HTERT RPE-1 (cell line): ENCODE results near the gene RAB3IL1.
"Not testable (repeated sequence)": the region's sequence is repeated elsewhere in the genome, so short reads cannot be mapped to it uniquely, and the experiment has no call there.

Experiments used
- in situ Hi-C: fragments of 300-500 bp; cut with MboI; formaldehyde crosslinking; loops from 4 replicates; pipeline ENCODE4 v1.14.3; 2020; ENCODE audit warnings: low sequenced_read_pairs

The RAB3IL1 gene

DNA sequence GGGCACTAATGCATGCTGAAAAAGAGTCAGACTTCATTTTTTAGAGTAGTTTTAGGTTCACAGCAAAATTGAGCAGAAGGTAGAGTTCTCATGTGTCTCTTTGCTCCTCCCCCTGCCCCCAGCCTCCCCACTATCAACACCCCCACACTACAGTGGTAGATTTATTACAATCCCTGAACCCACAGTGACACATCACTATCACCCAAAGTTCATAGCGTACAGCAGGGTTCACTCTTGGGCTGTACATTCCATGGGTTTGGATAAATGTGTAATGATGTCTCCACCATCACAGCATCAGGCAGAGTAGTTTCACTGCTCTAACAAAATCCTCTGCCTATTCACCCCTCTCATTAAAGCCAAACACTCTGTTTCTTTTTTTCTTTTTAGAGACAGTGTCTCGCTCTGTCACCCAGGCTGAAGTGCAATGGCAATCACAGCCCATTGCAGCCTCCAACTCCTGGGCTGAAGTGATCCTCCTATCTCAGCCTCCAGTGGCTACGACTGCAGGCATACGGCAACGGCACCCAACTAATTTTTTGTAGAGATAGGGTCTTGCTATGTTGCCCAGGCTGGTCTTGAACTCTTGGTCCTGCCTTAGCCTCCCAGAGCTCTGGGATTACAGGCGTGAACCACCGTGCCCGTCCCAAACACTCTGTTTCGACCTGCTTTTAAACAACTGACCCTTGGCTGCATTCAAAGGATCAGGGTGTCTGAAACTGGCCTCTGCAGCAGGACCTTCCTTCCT, 36.9 kb upstream of the RAB3IL1 start:
- in situ Hi-C loops, result no loop called here

DNA sequence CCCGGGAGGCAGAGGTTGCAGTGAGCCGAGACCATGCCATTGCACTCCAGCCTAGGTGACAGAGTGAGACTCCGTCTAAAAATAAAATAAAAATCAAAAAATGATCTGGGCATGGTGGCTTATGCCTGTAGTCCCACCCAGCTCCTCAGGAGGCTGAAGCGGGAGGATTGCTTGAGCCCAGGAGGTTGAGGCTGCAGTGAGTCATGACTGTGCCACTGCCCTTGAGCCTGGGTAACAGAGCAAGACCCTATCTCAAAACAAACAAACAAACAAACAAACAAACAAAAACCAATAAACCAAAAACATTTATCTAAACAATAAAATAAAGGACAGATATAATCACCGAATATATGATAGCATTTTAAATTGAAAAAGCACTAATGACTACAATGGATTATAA, 36.3 kb upstream of the RAB3IL1 start:
- in situ Hi-C loops, result not testable (repeated sequence)

DNA sequence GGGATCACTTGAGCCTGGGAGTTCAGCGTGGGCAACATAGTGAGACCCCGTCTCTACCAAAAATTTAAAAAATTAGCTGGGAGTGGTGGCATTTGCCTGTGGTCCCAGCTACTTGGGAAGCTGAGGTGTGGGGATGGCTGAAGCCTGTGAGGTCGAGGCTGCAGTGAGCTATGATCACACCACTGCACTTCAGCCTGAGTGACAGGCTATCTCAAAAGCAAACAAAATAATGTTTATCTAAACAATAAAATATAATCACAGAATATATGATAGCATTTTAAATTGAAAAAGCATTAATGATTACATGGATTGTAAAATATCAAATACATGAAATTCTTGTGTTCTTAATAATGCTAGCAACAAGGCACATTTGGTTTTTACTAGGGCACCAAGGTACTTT, 35.5 kb upstream of the RAB3IL1 start:
- in situ Hi-C loops, result no loop called here

DNA sequence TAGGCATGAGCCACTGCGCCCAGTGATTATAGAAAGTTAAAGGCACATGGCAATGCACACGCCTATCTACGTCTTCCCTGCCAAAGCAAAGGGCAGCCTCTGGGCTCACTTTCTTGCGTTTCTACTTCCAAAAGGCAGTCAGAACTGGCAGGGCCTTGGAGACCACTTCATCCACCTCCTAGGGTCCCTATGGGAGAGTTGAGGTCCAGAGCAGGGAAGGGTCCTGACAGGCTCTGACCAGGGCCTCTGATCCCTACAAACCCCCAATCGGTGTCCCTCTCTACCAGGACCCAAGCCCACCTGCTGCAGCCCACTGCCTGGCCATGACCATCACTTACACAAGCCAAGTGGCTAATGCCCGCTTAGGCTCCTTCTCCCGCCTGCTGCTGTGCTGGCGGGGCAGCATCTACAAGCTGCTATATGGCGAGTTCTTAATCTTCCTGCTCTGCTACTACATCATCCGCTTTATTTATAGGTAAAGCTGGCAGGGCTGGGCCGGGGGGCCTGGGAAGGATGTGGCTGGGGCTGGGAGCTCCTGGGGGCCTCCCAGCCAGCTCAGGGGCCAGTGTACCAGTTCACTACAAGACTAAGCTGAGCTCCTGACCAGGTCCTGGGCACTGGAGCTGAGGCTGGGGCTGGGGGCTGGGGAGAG, 34.2 kb upstream of the RAB3IL1 start:
- in situ Hi-C loops, result no loop called here

DNA sequence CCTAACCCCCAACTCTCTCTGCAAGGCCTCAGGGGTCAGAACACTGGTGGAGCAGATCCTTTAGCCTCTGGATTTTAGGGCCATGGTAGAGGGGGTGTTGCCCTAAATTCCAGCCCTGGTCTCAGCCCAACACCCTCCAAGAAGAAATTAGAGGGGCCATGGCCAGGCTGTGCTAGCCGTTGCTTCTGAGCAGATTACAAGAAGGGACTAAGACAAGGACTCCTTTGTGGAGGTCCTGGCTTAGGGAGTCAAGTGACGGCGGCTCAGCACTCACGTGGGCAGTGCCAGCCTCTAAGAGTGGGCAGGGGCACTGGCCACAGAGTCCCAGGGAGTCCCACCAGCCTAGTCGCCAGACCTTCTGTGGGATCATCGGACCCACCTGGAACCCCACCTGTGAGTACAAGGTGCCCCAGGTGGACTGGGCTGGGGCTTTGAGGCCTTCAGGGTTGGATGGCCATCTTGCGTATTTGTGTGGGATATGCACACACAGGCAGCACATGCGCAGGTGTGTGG, 32.7 kb upstream of the RAB3IL1 start, which contains the start of gene BEST1:
Gene BEST1, plus strand, starts transcription at position 317 of the 513 bp plus-strand sequence. CDS start 1,456 bp downstream, outside the sequence.
- in situ Hi-C loops, result no loop called here

DNA sequence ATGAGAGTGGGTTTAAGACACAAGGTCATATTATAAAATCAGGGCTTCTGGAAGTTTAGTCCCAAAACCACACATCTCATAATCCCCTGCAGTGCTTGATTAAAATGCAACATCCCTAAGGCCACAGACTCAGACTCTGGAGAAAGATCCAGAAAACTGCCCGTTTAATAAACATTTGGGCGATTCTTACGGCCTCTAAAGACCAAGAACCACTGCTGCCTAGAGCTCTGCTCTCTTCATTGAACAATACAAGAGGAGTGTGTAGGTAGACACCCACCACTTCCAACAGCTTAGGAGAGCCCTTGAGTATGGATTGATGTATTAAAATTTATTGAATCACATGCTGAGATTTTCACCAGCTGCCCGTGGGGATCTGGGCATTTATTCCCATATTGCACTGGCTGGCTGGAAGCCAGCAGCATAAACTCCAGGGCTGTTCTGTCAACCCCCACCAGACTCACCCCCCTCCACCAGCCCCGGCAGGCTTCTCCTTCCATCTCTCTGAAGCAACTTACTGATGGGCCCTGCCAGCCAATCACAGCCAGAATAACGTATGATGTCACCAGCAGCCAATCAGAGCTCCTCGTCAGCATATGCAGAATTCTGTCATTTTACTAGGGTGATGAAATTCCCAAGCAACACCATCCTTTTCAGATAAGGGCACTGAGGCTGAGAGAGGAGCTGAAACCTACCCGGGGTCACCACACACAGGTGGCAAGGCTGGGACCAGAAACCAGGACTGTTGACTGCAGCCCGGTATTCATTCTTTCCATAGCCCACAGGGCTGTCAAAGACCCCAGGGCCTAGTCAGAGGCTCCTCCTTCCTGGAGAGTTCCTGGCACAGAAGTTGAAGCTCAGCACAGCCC, 32.0 kb upstream of the RAB3IL1 start:
- in situ Hi-C loops, result no loop called here

DNA sequence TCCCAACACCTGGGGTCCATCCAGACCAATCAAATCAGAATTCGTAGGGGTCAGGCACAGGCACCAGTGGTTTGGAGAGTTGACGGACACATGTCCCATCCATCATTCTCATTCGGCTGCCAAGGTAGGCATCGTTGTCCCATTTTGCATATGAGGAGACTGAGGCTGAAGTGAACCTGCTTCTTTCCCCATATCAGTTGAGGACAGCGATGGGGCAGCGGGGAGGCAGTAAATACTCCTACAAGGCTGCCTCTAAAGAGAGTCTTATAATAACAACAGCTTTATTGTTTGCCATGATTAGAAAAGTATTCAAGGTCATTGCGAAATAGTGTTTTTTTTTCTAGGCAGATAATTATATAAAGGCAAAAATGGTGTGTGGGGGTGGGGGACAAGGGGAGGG, 31.1 kb upstream of the RAB3IL1 start:
- in situ Hi-C loops, result no loop called here

DNA sequence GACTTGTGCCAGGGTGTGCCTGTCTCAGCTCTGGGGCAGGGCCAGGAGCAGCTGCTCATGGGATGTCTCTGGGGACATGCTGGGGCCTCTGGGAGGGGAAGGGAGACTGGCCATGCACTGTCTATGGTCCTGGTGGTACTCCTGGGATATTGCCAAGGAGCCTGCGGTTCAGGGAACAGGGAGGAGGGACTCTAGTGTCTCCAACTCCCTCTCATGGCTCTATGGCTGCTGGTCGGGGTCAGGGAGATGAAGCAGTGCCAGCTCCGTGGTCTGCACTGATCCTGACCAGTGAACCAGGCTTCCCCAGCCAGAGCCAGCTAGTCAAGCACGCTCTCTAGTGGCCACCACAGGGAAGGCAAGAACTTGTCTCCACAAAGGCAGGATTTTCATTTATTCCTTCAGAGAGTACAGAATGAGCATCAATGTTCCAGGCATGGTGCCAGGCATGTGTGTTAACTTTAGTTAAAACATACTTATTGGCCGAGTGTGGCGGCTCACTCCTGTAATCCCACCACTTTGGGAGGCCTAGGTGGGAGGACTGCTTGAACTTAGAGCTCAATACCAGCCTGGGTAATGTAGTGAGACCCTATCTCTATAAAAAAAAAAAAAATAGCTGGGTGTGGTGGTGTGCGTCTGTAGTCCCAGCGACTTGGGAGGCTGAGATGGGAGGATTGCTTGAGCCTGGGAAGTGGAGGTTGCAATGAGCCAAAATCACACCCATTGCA, 30.3 kb upstream of the RAB3IL1 start:
- in situ Hi-C loops, result no loop called here

DNA sequence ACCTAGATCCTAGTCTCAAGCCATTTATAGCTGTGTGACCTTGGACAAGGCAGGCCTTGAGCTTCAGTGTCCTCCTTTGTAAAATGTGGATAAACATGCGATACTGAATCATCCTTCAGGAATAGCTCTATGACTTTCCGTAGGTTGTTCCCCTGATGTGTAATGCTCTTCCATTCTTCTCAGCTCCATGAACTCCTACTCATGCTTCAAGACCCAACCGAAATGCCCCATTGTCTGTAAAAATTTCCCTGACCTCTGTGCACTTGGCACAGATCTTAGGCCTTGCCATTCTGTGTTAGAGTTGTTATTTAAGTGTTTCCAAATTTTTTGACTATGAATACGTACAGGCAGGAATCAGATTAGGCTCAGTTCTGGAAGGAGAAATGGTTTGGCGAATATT, 29.5 kb upstream of the RAB3IL1 start:
- in situ Hi-C loops, result no loop called here

DNA sequence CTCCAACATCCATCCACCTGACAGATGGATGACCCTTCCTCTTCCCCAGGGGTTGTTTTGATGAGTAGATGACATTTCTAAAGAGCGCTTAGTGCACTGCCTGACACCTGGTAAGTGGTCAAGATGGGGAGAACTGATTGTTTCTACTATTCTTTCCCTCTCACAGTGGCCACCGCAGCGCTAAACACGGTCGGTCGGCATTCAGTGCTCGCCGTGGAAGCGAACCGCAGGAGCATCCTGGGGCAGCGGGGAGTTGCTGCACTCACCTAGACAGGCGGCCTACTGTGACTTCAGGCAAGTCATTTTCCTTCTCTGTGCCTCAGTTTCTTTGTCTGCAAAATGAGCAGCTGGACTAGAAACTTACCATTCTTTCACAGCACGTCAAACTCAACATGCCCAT, 27.8 kb upstream of the RAB3IL1 start:
- in situ Hi-C loops, result no loop called here

DNA sequence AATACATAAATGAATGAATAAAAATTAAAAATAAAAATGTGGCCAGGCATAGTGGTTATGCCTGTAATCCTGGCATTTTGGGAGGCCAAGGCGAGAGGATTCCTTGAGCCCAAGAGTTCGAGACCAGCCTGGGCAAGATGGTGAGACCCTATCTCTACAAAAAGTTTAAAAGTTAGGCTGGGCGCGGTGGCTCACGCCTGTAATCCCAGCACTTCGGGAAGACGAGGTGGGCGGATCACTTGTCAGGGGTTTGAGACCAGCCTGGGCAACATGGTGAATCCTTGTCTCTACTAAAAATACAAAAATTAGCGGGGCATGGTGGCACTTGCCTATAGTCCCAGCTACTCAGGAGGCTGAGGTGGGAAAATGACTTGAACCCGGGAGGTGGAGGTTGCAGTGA, 23.1 kb upstream of the RAB3IL1 start:
- in situ Hi-C loops, result no loop called here

DNA sequence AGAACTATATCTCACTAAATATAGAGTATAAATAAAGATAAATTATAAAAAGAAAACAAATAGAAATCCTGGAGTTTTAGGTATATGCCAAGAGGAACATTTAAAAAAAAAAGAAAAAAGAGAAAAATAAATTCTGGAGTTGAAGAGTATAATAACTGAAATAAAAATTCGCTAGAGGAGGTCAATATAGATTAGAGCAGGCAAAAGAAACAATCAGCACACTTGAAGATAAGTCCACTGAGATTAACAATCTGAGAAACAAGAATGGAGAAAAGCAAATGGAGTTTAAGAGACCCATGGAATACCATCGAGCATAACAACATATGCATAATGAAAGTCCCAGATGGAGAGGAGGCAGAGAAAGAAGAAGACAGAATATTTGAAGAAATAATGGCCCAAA, 18.5 kb upstream of the RAB3IL1 start:
- in situ Hi-C loops, result no loop called here

DNA sequence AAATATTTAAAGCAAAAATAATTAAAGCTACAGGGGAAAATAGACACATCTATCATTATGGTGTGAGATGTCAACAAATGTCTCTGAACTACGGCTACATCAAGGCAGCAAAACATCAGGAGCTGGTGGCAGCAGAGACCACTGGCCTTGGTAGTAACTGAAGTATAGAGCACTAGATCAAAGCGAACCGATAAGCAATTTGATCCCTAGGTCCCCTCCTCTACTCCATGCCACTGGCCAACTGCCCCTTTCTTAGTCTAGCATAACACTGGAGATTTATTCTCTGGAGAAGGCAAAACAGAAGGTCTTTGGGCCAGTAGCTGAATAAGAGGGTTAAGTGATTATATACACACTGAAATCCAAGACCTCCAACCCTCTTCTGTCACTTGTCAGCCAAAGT, 13.6 kb upstream of the RAB3IL1 start:
- in situ Hi-C loops, result no loop called here

DNA sequence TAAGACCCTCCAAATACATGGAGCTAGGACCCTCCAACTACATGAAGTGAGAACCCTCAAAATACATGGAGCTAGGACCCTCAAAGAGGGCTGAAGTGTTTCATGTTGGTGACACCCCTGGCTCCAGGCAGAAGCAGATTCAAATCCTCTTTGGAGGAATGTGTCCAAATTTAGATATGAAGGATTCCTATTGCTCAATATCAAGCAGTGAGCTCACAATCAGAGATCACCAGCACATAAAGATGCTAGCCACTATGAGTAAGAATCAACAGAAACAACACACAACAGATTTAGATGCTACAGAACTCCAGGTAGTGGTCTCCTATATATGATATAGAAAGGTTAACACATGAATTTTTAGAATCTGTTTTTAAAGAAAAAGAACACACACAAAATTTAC, 11.2 kb upstream of the RAB3IL1 start:
- in situ Hi-C loops, result no loop called here

DNA sequence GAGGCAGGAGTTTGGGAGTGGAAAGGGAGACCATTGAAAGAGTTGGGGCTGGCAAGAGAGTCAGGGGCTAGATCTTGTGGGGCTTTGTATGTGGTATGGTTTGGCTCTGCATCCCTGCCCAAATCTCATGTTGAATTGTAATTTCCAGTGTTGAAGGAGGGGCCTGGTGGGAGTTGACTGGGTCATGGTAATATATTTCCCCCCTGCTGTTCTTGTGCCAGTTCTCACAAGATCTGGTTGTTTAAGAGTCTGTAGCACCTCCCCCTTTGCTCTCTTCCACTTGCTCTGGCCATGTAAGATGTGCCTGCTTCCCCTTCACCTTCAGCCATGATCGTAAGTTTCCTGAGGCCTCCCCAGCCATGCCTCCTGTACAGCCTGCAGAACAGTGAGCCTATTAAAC, 10.1 kb upstream of the RAB3IL1 start:
- in situ Hi-C loops, result no loop called here

DNA sequence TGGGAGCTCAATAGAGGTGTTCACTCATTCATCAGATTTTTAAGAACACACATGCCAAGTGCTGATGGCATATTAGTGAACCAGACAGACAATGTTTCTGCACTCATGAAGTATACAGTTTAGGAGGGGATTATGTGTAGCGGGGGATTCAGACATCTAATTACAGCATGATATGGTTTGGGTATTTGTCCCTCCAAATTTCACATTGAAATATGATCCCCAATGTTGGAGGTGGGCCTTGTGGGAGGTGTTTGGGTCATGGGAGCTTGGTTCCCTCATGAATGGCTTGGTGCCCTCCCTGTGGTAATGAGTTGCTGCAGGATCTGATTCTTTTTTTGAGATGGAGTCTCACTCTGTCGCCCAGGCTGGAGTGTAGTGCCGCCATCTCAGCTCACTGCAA, 8.9 kb upstream of the RAB3IL1 start:
- in situ Hi-C loops, result no loop called here

DNA sequence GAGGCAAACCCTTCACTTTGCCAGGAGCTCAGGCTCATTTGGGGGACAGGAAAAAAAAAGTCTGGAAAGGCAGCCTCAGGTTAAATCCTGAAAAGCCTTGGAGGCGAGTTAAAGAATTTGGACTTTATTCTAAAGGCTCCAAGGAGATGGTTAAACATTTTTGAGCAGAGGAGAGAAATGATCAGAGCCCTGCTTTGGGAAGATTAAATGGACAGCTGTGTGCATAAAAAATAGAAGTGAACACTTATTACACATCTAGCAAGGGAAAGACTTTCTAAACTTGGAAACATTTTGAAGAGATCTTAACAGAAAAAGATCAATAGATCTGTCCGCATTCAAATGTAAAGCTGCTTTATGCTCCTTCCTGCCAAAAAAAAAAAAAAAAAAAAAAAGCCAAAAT, 8.4 kb upstream of the RAB3IL1 start:
- in situ Hi-C loops, result no loop called here

DNA sequence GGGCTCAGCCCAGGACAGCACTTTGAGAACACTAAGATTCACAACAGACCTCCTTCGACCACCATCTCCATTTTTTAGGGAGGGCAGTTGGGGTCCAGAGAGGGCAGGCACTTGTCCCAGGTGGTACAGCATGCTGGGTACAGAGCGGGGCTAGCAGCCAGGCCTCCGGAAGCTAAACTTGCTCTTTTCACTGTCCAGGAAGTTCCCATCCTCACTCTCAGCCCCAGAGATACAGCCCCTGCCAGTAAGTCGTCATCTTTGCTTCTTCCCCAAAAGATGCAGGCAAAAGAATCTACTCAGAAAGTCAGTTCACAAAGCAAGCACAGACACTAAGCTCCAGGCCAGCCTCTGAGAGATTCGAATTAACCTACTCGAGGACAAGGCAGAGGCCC, 6.7 kb upstream of the RAB3IL1 start:
- in situ Hi-C loops, result no loop called here

DNA sequence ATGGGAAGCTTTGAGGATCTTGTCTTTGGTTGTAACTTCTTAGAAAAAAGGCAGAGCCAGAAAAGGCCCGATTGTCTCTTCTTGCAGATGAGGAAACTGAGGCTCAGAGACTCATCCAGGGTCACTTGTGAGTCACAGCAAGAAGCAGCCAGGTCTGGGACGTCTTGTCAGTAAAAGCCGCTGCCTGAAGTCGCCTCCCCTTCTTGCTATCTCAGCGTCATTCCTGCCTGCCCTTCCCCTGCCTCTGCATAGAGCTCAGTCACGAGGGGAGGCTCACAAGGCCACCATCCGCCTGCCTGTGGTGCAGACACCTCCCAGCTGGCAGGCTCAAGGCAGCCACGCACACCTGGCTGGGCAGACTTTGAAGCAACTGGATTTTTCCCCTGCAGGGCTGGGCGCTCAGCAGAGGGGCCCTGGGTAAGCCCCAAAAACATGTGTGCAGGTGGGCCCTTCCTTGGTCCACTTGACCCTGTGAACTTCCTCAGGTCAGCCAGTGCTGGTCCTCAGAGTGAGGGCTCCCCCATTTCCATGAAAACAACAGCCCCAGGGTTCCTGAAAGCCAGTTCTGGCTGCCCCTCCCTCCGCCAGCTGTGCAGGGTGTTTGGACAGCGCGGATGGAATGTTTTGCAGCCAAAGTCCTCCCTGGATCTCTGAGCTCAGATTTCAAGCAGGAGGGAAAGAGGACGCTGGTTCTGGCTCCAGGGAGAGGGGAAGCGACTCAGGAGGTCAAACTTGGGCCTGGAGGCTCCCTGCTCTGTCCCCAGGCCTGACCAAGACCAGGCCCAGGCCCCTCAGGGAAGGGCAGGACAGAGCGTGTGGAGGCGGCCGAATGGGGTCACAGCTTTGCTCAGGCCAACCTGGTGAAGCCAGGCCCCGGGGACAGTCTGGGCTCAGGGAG, 6.0 kb upstream of the RAB3IL1 start:
- in situ Hi-C loops, result no loop called here

DNA sequence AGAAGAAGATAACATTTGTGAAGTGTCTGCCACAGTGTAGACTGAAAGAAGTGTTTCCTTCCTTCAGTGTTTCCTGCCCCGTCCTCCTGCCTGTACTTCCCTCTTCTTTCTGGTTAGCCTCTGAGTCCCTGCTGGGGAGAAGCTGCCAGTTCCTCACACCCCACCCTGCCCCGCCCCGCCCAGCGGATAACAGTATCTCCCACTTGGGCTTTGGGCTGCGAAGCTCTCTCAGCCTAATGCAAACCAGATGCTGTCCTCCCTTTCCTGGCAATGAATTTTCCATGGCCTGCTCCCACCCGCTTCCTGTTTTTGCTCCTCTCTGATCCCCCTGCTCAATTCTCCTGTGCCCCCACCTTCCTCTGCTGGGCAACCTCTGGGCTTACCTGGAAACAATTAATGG, 5.2 kb upstream of the RAB3IL1 start:
- in situ Hi-C loops, result no loop called here
